ENCODE data around the gene TRPC4AP. TPM values are rescaled to one million over a fixed set of nuclear protein-coding genes. Genes with fewer than 3 reads are reported as not detected.

TRPC4AP gene
- total and polyA plus RNA-seq, 10 of the 15 experiments (the other 5 are each of a cell fraction or from before 2014, with no cell fraction given) = 1.1 to 61.7 (median 41.2) TPM

DNA sequence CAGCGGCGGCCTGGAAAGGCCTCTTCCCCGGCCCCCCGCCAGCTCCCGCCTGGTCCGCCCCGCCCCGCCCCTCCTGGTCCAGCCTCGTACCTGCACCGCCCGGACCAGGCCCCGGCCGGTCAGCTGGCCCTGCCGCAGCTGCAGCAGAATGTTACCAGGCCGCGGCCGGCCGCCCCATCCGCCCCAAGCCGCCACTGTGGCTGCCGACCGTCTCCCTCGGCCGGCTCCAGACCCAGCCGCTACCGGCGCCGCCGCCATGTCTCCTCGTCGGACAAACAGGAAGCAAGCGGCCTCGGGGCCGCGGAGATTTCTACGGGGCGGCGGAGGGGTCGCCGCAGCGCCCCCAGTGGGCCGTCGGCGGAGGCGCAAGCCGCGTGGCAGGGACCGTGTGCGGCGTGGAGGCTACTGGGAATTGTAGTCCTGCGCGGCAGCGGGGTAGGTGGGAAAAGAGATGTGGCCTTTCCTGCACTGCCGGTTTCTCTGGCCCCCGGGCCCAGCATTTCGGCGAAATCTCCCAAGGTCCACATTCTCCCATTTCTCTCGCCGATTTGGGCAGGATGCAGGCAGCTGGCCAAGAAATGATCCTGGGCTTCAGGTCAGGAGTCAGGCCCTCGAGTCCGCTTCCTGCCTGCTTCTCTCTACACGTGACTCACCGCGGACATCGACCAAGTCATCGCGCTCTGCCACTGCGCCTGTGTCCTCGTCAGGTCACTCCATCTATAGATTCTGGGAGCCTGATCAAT, at the start of gene TRPC4AP (continued):
- TF ChIP-seq TAF1 (IDR thresholded peaks at IDR 0.05; ENCODE audit: borderline replicate concordance, low read depth, low read length) = peak; percentile 90
- TF ChIP-seq HDGF (IDR thresholded peaks at IDR 0.05) = peak; percentile 69; the same call in 1 of the 2 replicates
- peak; percentile 94 for TF ChIP-seq IKZF1 (conservative IDR thresholded peaks at IDR 0.05)
- peak; percentile 85 for TF ChIP-seq POLR2AphosphoS5 (IDR thresholded peaks at IDR 0.05; ENCODE audit: low read length)
- TF ChIP-seq RELB (IDR thresholded peaks at IDR 0.05; ENCODE audit: low read depth) = 0 out of 2 replicates have a peak, but pooled peaks have one; percentile 27
- no peak; the same call in 2 of the 3 replicates for TF ChIP-seq POU2F2 (IDR thresholded peaks at IDR 0.05; ENCODE audit: borderline replicate concordance, low read depth, low read length)
- peak; percentile 61; the same call in 1 of the 2 replicates for TF ChIP-seq ESRRA (IDR thresholded peaks at IDR 0.05; ENCODE audit: low read length)
- TF ChIP-seq RUNX3 (IDR thresholded peaks at IDR 0.05; ENCODE audit: low read length) = peak; percentile 71
- TF ChIP-seq CHD1 (IDR thresholded peaks at IDR 0.05; ENCODE audit: low read depth, low read length) = no peak
- TF ChIP-seq FOS (IDR thresholded peaks at IDR 0.05; ENCODE audit: borderline replicate concordance, extremely low read depth, insufficient read length) = no peak
- TF ChIP-seq ZNF207 (IDR thresholded peaks at IDR 0.05; ENCODE audit: borderline replicate concordance) = 0 out of 2 replicates have a peak, but pooled peaks have one; percentile 75
- TF ChIP-seq CREM (IDR thresholded peaks at IDR 0.05; ENCODE audit: low read depth) = peak; percentile 91
- TF ChIP-seq, protein P1, sequence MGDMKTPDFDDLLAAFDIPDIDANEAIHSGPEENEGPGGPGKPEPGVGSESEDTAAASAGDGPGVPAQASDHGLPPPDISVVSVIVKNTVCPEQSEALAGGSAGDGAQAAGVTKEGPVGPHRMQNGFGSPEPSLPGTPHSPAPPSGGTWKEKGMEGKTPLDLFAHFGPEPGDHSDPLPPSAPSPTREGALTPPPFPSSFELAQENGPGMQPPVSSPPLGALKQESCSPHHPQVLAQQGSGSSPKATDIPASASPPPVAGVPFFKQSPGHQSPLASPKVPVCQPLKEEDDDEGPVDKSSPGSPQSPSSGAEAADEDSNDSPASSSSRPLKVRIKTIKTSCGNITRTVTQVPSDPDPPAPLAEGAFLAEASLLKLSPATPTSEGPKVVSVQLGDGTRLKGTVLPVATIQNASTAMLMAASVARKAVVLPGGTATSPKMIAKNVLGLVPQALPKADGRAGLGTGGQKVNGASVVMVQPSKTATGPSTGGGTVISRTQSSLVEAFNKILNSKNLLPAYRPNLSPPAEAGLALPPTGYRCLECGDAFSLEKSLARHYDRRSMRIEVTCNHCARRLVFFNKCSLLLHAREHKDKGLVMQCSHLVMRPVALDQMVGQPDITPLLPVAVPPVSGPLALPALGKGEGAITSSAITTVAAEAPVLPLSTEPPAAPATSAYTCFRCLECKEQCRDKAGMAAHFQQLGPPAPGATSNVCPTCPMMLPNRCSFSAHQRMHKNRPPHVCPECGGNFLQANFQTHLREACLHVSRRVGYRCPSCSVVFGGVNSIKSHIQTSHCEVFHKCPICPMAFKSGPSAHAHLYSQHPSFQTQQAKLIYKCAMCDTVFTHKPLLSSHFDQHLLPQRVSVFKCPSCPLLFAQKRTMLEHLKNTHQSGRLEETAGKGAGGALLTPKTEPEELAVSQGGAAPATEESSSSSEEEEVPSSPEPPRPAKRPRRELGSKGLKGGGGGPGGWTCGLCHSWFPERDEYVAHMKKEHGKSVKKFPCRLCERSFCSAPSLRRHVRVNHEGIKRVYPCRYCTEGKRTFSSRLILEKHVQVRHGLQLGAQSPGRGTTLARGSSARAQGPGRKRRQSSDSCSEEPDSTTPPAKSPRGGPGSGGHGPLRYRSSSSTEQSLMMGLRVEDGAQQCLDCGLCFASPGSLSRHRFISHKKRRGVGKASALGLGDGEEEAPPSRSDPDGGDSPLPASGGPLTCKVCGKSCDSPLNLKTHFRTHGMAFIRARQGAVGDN (IDR thresholded peaks at IDR 0.05) = no peak; the same call in 1 of the 2 replicates
- TF ChIP-seq ZBED1 (IDR thresholded peaks at IDR 0.05; ENCODE audit: borderline replicate concordance) = no peak
- TF ChIP-seq NFYA (IDR thresholded peaks at IDR 0.05; ENCODE audit: borderline replicate concordance, low read depth, low read length) = no peak
- TF ChIP-seq SMAD5 (IDR thresholded peaks at IDR 0.05; ENCODE audit: low read depth) = 0 out of 2 replicates have a peak, but pooled peaks have one; percentile 39
- TF ChIP-seq ZNF592 (IDR thresholded peaks at IDR 0.05) = 0 out of 2 replicates have a peak, but pooled peaks have one; percentile 22
- TF ChIP-seq EZH2 (IDR thresholded peaks at IDR 0.05; ENCODE audit: borderline replicate concordance, control insufficient read depth, low read depth, low read length) = no peak
- peak; percentile 94 for TF ChIP-seq HCFC1 (IDR thresholded peaks at IDR 0.05; ENCODE audit: low read length)

All from GM12878 (cell line).